GM21367 (cell line): Measurements from ENCODE around the gene RAC2.

ENCODE experiments used
- ATAC-seq: cut with Tn5 transposase; IDR thresholded peaks from one replicate; pipeline ENCODE4 v1.9.1; 2021; ENCODE audit not compliant: unreplicated experiment

RAC2 gene

DNA sequence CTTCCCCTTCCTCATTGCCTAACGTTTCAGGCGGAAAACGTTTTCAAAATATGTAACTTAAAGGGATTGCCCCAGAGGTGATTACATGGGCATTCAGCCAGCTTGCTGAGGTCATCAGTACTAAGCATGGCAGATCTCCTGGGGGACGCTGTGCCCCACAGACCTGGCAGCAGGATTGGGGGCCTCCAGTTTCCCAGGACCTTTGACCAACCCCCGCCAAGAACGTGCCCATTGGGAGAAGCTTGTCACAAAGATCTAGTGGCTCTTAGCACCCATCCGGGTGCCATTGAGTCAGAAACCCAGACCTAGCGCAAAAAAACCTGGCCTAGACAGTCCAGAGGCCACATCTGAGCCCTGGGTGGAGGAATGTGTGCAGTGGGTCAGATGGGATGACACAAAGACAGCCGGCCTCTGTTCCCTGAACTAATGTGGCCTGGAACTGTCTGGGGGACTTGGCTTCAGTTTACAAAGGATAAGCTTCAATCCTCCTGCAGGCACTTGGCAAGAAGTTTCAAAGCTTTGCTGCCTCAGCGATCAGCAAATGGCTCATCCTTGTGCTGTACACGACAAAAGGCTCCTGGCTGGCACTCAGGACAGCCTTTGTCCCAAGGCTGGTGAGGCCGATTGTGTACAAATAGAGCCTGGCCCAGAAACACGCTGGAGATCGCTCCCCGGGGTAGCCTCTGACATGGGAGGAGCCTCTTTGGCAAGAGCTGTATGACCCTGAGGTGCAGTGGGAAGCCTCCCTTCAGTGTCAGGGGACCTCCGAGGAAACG is 65.5 kb downstream of the RAC2 start:
- ATAC-seq = no peak

DNA sequence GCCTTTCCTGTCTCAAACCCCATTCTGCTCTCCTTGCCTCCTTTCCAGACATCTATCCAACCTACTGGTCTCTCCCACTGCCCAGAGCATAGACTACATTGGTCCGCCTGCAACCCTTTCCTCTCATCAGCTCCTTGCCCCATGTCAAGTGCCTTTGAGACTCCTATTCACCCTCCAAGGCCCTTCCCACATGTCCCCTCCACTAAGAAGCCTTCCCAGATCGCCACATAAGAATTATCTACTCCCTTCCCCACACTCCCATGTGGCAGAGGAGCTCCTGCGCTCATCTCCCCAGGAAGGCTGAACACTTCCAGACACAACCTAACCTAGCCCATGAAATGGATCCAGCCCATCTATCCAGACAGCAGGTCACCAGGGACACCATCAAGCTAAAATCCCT is 66.3 kb downstream of the RAC2 start:
- no peak for ATAC-seq

DNA sequence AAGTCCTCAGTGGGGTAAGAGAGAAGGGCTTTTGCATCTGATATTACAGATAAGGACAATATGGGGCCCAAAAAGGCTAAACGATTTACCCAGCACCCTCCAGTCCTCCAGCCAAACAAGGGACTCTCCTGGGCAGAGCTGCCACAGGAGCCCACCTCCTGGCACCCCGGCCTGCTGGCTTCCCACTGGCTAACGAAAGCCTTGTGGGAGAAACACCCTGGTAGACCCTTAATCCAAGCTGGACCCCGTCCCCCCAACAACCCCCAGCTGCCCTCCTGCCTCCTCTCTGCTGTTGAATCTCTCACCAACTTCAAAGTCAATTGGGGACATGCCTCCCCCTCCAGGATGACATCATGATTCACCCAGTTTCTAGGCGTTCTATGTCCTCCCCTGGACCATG is 66.8 kb downstream of the RAC2 start:
- ATAC-seq = no peak

DNA sequence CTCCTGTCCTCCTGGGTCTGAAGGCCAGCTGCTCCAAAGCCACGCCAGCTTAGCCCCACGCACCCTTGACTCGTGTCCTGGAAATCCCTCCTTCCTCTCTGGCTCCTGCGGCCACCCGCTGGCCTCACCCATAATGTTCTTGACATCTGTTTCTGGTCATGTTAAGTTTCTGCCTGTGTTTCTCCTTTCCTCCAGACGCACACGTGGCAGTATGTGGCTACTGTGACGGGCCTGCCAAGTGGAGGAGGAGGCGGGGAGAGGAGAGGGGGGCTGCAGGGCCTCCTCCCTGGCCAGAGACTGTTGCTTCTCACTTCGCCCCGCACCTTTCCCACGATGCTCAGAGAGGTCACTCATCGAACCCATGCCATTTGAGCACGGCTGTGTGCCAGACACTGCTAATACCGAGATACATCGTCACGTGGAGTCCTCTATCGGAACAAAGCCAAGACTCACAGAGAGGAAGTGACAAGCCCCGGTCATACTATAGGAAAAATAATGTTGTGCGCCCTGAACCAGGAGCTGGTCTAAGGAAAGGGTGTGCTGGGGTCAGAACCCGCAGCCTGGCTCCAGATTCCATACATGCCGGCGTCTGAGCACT is 67.5 kb downstream of the RAC2 start:
- ATAC-seq = no peak

DNA sequence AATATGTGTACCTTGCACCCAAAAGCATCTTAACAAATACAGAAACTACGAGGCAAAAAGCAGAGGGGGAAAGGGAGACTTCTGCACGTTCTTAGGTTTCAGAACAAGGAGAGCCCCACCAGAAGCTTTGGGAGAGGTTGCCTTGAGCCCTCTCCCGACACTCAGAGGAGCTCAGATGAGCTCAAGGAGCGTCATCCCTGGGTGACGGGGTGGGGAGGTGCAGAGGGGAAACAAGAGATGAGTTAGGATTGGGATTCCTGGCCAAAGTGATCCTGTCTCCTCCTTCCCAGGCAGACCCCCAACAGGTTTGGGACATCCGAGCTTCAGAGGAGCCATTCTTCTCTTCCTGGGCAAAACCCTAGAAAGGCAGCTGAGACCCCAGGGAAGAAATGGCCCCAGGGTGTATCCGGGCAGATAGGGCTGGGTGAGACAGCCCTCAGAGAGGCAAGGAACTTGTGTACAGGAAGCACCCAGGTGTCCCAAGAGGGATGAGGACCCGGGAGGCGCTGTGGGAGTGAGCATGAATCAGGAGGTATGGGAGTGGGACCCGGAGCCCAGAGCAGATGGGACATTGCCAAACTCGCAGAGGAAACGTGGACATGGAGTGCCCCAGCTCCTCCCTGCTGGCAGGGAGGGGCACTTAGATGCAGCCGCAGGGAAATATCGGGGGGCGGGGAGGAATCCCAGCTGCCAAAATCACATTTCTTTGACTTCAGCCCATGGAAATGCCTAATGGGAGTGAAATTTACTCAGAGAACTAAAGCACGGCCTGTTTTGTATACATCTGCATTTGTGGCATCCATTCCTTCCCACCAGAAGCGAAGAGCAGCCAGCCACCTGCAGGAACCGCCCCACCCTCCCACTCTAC is 68.4 kb downstream of the RAC2 start:
- no peak for ATAC-seq
